Measurements from ENCODE around the gene CCL14. TPM values are rescaled to one million over a fixed set of nuclear protein-coding genes. Genes with fewer than 3 reads are reported as not detected.
A peak's percentile ranks its signal among the peaks of the same experiment; 100 is the strongest.

Gene CCL14
- total RNA-seq, 1 donor from 2014 or later = not detected

GRCh38 chr17:35977509-35977908 lies 9.0 kb downstream of the CCL14 start:
- intact Hi-C loops (cut with micrococcal nuclease) = loop anchor here (5.0 kb wide), 1 partner anchor 505 kb away; no protein-coding TSS in a partner anchor
- peaks cover 10% of the 10 kb centered on the region for H3K27me3 Mint-ChIP-seq

GRCh38 chr17:35973333-35974260 lies 12.9 kb downstream of the CCL14 start:
- Mint-ChIP-seq H3K4me1 (peaks cover 5% of the 10 kb centered on the region), H3K27ac (no peak overlapping the region), H3K36me3 (ENCODE audit: low read depth) (no peaks in the 10 kb centered on the region), H3K9me3 (no peaks in the 10 kb centered on the region), H3K4me3 (no peak overlapping the region), H3K27me3 (peaks cover 8% of the 10 kb centered on the region)
- no peak for DNase-seq
- intact Hi-C loops (cut with micrococcal nuclease) = no loop called here

More at GRCh38 chr17:35977509-35977908, 9.0 kb downstream of the CCL14 start:
- Mint-ChIP-seq H3K4me1 (no peaks in the 10 kb centered on the region), H3K4me3 (no peak overlapping the region), H3K9me3 (no peaks in the 10 kb centered on the region), H3K27ac (no peak overlapping the region), H3K36me3 (ENCODE audit: low read depth) (no peaks in the 10 kb centered on the region)
- DNase-seq = no peak

- Mint-ChIP-seq H3K4me3 (no peak overlapping the region), H3K27me3 (peaks cover 8% of the 10 kb centered on the region), H3K4me1 (peaks cover 5% of the 10 kb centered on the region), H3K27ac (no peak overlapping the region), H3K9me3 (no peaks in the 10 kb centered on the region), H3K36me3 (ENCODE audit: low read depth) (no peaks in the 10 kb centered on the region)
- no peak for DNase-seq
- intact Hi-C loops (cut with micrococcal nuclease) = no loop called here
Measured at GRCh38 chr17:35972945-35973332, 13.6 kb downstream of the CCL14 start.

- intact Hi-C loops (cut with micrococcal nuclease) = no loop called here
- Mint-ChIP-seq H3K9me3 (no peaks in the 10 kb centered on the region), H3K36me3 (ENCODE audit: low read depth) (no peaks in the 10 kb centered on the region), H3K4me1 (peaks cover 5% of the 10 kb centered on the region), H3K27ac (no peak overlapping the region), H3K4me3 (no peak overlapping the region), H3K27me3 (peaks cover 8% of the 10 kb centered on the region)
- no peak for DNase-seq
Measured at GRCh38 chr17:35972535-35972934, 14.0 kb downstream of the CCL14 start.

- Mint-ChIP-seq H3K4me3 (no peak overlapping the region), H3K36me3 (ENCODE audit: low read depth) (no peaks in the 10 kb centered on the region), H3K27me3 (peaks cover 8% of the 10 kb centered on the region), H3K9me3 (no peaks in the 10 kb centered on the region), H3K4me1 (peaks cover 5% of the 10 kb centered on the region), H3K27ac (no peak overlapping the region)
- DNase-seq = no peak
- intact Hi-C loops (cut with micrococcal nuclease) = no loop called here
Measured at GRCh38 chr17:35972066-35972465, 14.5 kb downstream of the CCL14 start.

GRCh38 chr17:35969558-35970380 lies 16.8 kb downstream of the CCL14 start:
- no peaks in the 10 kb centered on the region for H3K9me3 Mint-ChIP-seq
- intact Hi-C loops (cut with micrococcal nuclease) = loop anchor here (1.0 kb wide), 2 partner anchors 103 to 180 kb away; no protein-coding TSS in a partner anchor
- peaks cover 5% of the 10 kb centered on the region for H3K4me1 Mint-ChIP-seq
- no peaks in the 10 kb centered on the region for H3K36me3 Mint-ChIP-seq (ENCODE audit: low read depth)
- H3K27ac Mint-ChIP-seq = no peak overlapping the region
- no peak overlapping the region for H3K4me3 Mint-ChIP-seq
- peaks cover 3% of the 10 kb centered on the region for H3K27me3 Mint-ChIP-seq
- peak; percentile 92 for DNase-seq

GRCh38 chr17:35968520-35969054 lies 17.9 kb downstream of the CCL14 start:
- Mint-ChIP-seq H3K27me3 (peaks cover 11% of the 10 kb centered on the region), H3K4me1 (peaks cover 5% of the 10 kb centered on the region), H3K36me3 (ENCODE audit: low read depth) (no peaks in the 10 kb centered on the region), H3K9me3 (no peaks in the 10 kb centered on the region), H3K4me3 (no peak overlapping the region), H3K27ac (no peak overlapping the region)
- intact Hi-C loops (cut with micrococcal nuclease) = loop anchor here (1.0 kb wide), 2 partner anchors 104 to 181 kb away; no protein-coding TSS in a partner anchor
- no peak for DNase-seq

- H3K27ac Mint-ChIP-seq = no peak overlapping the region
- H3K27me3 Mint-ChIP-seq = peaks cover 19% of the 10 kb centered on the region
- no peaks in the 10 kb centered on the region for H3K9me3 Mint-ChIP-seq
- H3K4me3 Mint-ChIP-seq = no peak overlapping the region
- no peaks in the 10 kb centered on the region for H3K36me3 Mint-ChIP-seq (ENCODE audit: low read depth)
- intact Hi-C loops (cut with micrococcal nuclease) = no loop called here
- no peak for DNase-seq
- H3K4me1 Mint-ChIP-seq = peaks cover 5% of the 10 kb centered on the region
Measured at GRCh38 chr17:35965272-35965671, 21.3 kb downstream of the CCL14 start.

GRCh38 chr17:35963663-35964062 lies 22.9 kb downstream of the CCL14 start:
- DNase-seq = no peak
- H3K36me3 Mint-ChIP-seq (ENCODE audit: low read depth) = no peaks in the 10 kb centered on the region

GRCh38 chr17:35953720-35954119 lies 32.8 kb downstream of the CCL14 start:
- H3K4me3 Mint-ChIP-seq = no peak overlapping the region
- no peaks in the 10 kb centered on the region for H3K9me3 Mint-ChIP-seq
- peaks cover 38% of the 10 kb centered on the region for H3K27me3 Mint-ChIP-seq
- DNase-seq = no peak
- H3K36me3 Mint-ChIP-seq (ENCODE audit: low read depth) = no peaks in the 10 kb centered on the region
- intact Hi-C loops (cut with micrococcal nuclease) = no loop called here
- no peaks in the 10 kb centered on the region for H3K4me1 Mint-ChIP-seq
- no peak overlapping the region for H3K27ac Mint-ChIP-seq

More at GRCh38 chr17:35963663-35964062, 22.9 kb downstream of the CCL14 start:
- Mint-ChIP-seq H3K4me3 (no peak overlapping the region), H3K27ac (no peak overlapping the region), H3K27me3 (peaks cover 21% of the 10 kb centered on the region), H3K4me1 (no peaks in the 10 kb centered on the region), H3K9me3 (no peaks in the 10 kb centered on the region)
- intact Hi-C loops (cut with micrococcal nuclease) = no loop called here

GRCh38 chr17:35949401-35949800 lies 37.1 kb downstream of the CCL14 start:
- no peak overlapping the region for H3K27ac Mint-ChIP-seq
- H3K4me1 Mint-ChIP-seq = no peaks in the 10 kb centered on the region
- no peak overlapping the region for H3K4me3 Mint-ChIP-seq
- H3K36me3 Mint-ChIP-seq (ENCODE audit: low read depth) = no peaks in the 10 kb centered on the region
- intact Hi-C loops (cut with micrococcal nuclease) = no loop called here
- peaks cover 18% of the 10 kb centered on the region for H3K27me3 Mint-ChIP-seq
- no peak for DNase-seq
- no peaks in the 10 kb centered on the region for H3K9me3 Mint-ChIP-seq

GRCh38 chr17:35948092-35948491 lies 38.4 kb downstream of the CCL14 start:
- Mint-ChIP-seq H3K36me3 (ENCODE audit: low read depth) (no peaks in the 10 kb centered on the region), H3K4me1 (no peaks in the 10 kb centered on the region), H3K27me3 (peaks cover 14% of the 10 kb centered on the region), H3K4me3 (no peak overlapping the region), H3K9me3 (no peaks in the 10 kb centered on the region), H3K27ac (no peak overlapping the region)
- intact Hi-C loops (cut with micrococcal nuclease) = no loop called here
- DNase-seq = no peak

GRCh38 chr17:35947156-35947585 lies 39.4 kb downstream of the CCL14 start:
- intact Hi-C loops (cut with micrococcal nuclease) = no loop called here
- H3K27me3 Mint-ChIP-seq = peaks cover 8% of the 10 kb centered on the region

More at GRCh38 chr17:35947156-35947585, 39.4 kb downstream of the CCL14 start:
- Mint-ChIP-seq H3K36me3 (ENCODE audit: low read depth) (no peaks in the 10 kb centered on the region), H3K27ac (no peak overlapping the region), H3K9me3 (no peaks in the 10 kb centered on the region), H3K4me1 (no peaks in the 10 kb centered on the region), H3K4me3 (no peak overlapping the region)
- peak; percentile 85 for DNase-seq
